Measurements from ENCODE around the gene GALNT15. TPM values are rescaled to one million over a fixed set of nuclear protein-coding genes. Genes with fewer than 3 reads are reported as not detected.

The GALNT15 gene
- total RNA-seq, 1 donor from 2014 or later, result 1.3 TPM

DNA sequence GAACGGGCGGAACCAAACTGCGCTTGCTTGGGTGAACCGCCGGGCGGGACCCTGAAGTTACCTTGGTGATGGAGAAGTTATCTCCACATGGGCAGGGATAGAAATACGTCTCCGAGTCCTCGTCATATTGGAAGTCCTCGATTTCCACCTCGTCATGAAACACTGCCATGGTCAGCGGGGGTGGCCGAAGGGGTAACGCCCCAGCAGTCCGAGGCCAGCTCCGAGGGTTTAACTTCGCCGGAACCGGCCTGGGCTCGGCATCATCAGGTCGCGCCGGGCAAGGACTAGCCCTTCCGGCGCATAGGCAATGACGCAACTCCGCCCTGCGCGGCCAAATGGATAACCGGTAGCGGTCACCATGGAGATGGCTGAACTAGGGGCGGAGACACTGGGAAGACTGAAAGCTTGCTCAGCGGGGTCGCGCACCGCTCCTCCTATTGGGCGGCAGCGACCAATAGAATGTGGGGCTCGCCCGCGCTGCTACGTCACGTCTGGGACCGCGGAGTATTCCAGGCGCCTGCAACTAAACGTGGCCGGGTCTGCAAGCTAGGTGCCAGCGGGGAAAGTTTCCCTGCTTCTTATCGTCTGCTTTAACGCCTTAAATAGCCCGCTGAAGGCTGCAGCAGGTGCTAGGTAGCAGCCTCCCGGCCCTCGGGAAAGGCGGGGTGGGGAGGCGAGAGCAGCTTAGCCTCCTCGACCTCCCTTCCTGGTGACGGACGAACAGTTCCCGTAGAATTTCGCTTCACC is 90.4 kb downstream of the GALNT15 start, which contains the start of the genes DPH3 and OXNAD1:
Gene DPH3 (minus strand): TSS at position 236 of the 747 bp plus-strand sequence. CDS start 67 bp downstream, at position 169.
Gene OXNAD1 (plus strand): TSS at position 505 of the 747 bp plus-strand sequence. CDS start 5,741 bp downstream, outside the sequence.
- intact Hi-C loops (cut with DNase I), result loop anchor here (5.0 to 10.0 kb wide), 3 partner anchors 252 to 470 kb away; no protein-coding TSS in a partner anchor
- peak; percentile 99 for DNase-seq (ENCODE audit: low spot score)

GRCh38 chr3:16265455-16265786 is 90.9 kb downstream of the GALNT15 start:
- no peak for DNase-seq (ENCODE audit: low spot score)
- intact Hi-C loops (cut with DNase I), result loop anchor here (5.0 to 10.0 kb wide), 3 partner anchors 252 to 469 kb away; no protein-coding TSS in a partner anchor

- intact Hi-C loops (cut with DNase I), result loop anchor here (5.0 to 10.0 kb wide), 3 partner anchors 251 to 468 kb away; no protein-coding TSS in a partner anchor
- DNase-seq (ENCODE audit: low spot score), result no peak
Observed at GRCh38 chr3:16266714-16267113, 92.2 kb downstream of the GALNT15 start.

DNA sequence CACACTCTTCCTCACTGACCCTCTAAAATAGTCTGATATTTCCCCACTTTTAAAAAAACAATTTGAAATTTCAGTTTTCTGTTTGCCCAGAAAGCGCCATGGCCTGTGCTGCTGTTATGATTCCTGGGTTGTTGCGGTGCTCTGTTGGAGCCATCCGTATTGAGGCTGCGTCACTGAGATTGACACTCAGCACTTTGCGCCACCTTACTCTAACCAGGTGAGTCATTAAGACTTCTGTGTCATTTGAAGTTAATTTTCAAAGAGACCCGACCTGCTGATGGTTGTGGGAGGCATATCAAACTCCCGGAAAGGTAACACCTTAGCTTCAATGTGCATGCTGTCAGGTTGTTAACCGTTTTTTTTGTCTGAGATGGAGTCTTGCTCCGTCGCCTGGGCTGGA is 96.4 kb downstream of the GALNT15 start:
- intact Hi-C loops (cut with DNase I), result loop anchor here (5.0 kb wide), 1 partner anchor 86 kb away; no protein-coding TSS in a partner anchor

GRCh38 chr3:16272588-16272987 is 98.1 kb downstream of the GALNT15 start:
- DNase-seq (ENCODE audit: low spot score), result no peak
- intact Hi-C loops (cut with DNase I), result loop anchor here (5.0 kb wide), 1 partner anchor 85 kb away; no protein-coding TSS in a partner anchor

More for the DNA sequence above, 96.4 kb downstream of the GALNT15 start:
- no peak for DNase-seq (ENCODE audit: low spot score)

DNA sequence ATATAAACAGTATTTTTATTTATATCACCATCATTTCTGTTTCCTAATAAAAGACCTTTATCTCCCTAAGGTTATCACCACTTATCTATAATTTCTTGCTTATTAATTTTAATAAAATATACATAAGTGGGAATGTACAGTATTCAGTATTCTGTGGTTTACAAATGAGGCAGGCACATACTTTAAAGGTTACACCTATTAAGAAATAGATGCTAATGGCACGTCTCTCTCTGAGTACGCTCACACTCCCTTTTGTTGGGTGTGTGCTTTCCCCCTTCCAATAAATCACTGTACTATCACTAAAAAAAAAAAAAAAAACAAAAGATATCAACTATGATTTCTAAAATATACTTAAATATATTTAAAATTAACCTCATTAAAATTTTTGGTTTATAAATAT is 99.4 kb downstream of the GALNT15 start:
- no peak for DNase-seq (ENCODE audit: low spot score)
- intact Hi-C loops (cut with DNase I), result loop anchor here (5.0 kb wide), 1 partner anchor 83 kb away; no protein-coding TSS in a partner anchor

DNA sequence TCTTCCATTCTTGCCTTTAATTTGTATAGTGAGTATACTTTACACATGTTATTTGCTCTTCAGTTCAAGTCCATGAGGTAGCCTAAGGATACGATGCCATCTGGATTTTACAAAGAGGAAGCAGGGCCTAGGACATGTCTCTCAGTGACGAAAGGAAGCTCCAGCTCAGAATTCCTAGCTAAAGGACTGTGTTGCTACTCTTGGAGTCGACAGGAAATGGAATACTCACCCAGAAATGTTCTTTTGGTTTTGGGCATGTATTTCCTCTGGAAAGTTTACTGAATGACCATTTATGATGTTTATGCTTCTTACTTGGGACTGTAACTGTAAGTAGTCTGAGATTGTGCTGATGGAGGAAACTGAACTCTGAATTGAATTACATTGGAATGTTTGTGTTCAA is 103.0 kb downstream of the GALNT15 start:
- DNase-seq (ENCODE audit: low spot score), result no peak
- intact Hi-C loops (cut with DNase I), result no loop called here

DNA sequence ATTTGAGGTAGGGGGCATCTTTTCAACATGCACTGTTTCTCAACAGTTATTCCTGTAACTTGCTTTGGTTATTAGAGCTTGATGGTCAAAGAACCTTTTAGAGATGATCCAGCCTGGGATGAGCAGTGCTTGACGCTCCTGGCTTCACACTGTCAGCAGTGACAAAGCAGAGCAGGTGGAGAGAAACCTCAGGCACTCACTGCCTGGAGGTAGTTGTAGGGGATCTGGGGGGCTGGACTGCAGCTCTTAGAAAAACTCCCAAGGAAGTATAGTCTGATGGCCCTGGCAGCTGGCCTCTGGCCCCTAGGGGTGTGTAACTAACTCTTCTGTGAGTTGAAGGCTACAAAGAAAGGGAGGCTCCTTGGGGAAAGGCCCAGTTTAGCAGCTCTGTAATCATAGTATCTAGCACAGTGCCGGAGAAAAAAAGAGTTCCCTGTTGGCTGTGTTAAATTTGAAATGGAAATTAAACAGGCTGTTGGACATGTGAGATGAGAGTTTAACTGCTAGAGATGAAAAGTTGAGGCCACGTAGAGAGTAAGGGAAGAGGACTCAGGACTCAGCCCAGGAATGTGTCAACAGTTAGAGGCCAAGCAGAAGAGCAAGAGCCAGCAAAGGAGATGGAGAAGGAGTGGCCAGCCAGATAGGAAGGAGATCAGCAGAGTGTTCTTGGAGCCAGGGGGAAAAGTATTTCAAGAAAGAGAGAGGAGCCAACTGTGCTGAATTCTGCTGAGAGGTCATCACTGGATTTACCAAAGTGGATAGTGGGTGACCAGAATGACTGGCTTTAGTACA is 104.7 kb downstream of the GALNT15 start:
- DNase-seq (ENCODE audit: low spot score), result no peak
- intact Hi-C loops (cut with DNase I), result no loop called here

DNA sequence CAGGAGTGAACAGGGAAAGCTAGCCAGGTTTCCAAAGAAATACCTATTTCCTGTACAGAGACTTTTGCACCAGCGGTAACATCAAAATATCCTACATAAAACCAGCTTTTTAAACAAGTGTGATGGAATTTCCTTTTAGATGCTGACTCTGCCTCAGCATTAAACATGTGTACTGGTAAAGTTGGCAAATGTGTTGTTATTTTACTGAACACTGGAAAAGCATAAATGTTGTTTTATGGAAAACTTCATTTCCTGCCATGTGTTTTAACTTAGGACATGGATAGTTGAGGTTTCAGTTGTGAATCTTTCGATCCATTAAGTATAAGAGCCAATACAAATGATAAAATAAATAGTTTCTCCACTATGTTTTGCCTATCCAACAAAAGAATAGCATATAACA is 106.2 kb downstream of the GALNT15 start:
- no peak for DNase-seq (ENCODE audit: low spot score)
- intact Hi-C loops (cut with DNase I), result no loop called here

Other genes with a start within 250 kb of the GALNT15 start
- 23.1 TPM for gene DPH3, start 90.3 kb downstream of the GALNT15 start, total RNA-seq
- gene OXNAD1, start 90.5 kb downstream of the GALNT15 start, total RNA-seq, result 15.1 TPM

All from cardiac septum (tissue), 1 donor.